ENCODE data around the gene SLC35C1.
A peak's percentile ranks its signal among the peaks of the same experiment; 100 is the strongest.

The SLC35C1 gene

DNA sequence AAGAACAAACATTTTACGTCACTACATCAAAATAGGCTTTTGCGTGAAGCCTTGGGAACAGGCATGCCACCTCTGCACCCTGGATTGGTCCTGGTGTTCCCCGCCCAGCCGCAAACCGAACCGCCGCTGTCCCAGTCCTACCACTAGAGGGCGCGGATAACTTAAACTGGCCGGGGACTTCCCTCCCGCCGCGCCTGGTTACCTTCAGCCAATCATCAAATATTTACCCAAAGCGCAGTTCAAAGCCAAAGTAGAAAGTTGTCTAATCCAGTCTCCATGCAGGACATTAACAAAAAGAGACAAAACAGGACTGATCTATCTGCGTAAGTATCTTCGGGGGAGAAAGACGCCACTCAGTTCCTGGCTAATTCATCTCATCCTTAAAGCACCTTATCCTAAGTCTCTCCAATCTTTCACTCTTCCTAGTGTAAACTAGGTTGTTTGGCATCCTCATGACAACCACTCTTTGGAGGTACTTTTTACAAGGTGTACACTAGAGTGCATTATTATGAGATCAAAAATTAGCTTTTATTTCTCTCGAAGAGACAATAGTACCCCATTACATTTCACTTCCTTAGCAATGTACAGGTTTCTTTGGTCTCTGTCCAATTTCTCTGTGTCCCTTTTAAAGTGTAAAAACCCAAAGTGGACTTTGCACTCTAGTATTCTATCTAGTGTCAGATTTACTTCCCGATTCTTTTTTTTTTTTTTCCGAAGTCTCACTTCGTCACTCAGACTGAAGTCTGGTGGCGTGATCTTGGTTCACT is 38.4 kb downstream of the SLC35C1 start:
- H3K4me3 ChIP-seq (ENCODE audit: low read length), result peak overlapping the region; percentile 68
- peak overlapping the region; percentile 42 for H3K9ac ChIP-seq (ENCODE audit: low read length)

DNA sequence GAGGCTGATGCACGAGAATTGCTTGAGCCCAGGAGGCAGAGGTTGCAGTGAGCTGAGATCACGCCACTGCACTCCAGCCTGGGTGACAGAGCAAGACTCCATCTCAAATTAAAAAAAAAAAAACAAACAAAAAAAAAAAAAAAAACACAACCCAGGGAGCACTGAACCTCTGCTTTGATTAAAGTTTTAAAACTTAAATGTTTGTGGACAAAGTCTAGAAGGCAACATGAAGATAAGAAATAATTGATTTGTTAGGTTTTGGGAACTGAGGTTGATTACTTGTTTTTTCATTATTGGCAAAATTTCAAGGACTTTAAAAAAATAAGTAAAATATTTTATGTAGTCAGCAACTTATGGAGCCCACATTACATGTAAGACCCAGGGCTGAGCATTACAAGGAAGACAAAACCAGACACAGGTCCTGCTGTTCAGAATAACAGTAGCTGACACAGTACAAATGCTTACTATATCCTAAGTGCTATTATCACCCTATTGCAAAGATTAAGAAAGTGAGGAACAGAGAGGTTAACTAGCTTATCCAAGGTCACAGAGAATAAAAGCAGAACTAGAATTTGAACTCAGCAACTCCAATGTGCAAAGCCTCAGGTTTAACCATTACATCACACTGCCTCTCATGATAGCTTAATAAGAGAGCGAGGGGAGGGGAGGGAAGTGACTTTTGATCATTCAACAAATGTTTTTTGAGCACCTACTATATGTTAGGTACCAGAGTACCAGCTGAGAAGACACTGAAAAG is 40.1 kb downstream of the SLC35C1 start:
- Histone ChIP-seq H3K36me3 (replicated peaks; ENCODE audit: low read depth, low read length) (no peaks in the 10 kb centered on the region), H3K27ac (ENCODE audit: low read length) (no peak overlapping the region), H4K20me1 (ENCODE audit: insufficient read depth, low read length) (peaks cover 17% of the 10 kb centered on the region), H3K4me1 (ENCODE audit: low read length) (peaks cover 35% of the 10 kb centered on the region), H3K9ac (ENCODE audit: low read length) (no peak overlapping the region), H3K79me2 (ENCODE audit: low read length) (peaks cover 26% of the 10 kb centered on the region), H3K27me3 (ENCODE audit: low read depth, low read length) (no peaks in the 10 kb centered on the region), H3K9me3 (ENCODE audit: insufficient read depth, low read length) (no peaks in the 10 kb centered on the region), H2AFZ (ENCODE audit: low read depth, low read length) (no peak overlapping the region), H3K4me2 (ENCODE audit: low read length) (no peak overlapping the region), H3K4me3 (ENCODE audit: low read length) (no peak overlapping the region)
- TF ChIP-seq, protein P1, sequence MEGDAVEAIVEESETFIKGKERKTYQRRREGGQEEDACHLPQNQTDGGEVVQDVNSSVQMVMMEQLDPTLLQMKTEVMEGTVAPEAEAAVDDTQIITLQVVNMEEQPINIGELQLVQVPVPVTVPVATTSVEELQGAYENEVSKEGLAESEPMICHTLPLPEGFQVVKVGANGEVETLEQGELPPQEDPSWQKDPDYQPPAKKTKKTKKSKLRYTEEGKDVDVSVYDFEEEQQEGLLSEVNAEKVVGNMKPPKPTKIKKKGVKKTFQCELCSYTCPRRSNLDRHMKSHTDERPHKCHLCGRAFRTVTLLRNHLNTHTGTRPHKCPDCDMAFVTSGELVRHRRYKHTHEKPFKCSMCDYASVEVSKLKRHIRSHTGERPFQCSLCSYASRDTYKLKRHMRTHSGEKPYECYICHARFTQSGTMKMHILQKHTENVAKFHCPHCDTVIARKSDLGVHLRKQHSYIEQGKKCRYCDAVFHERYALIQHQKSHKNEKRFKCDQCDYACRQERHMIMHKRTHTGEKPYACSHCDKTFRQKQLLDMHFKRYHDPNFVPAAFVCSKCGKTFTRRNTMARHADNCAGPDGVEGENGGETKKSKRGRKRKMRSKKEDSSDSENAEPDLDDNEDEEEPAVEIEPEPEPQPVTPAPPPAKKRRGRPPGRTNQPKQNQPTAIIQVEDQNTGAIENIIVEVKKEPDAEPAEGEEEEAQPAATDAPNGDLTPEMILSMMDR (IDR thresholded peaks at IDR 0.05; ENCODE audit: low read depth, low read length), result no peak
- no peak for TF ChIP-seq EZH2phosphoT487 (IDR thresholded peaks at IDR 0.05; ENCODE audit: low read depth)

More for the DNA sequence above, 38.4 kb downstream of the SLC35C1 start:
- H3K9me3 ChIP-seq (ENCODE audit: insufficient read depth, low read length), result no peaks in the 10 kb centered on the region
- no peaks in the 10 kb centered on the region for H3K27me3 ChIP-seq (ENCODE audit: low read depth, low read length)
- peaks cover 26% of the 10 kb centered on the region for H3K4me1 ChIP-seq (ENCODE audit: low read length)
- no peaks in the 10 kb centered on the region for H3K36me3 ChIP-seq (replicated peaks; ENCODE audit: low read depth, low read length)
- peak overlapping the region; percentile 66 for H3K4me2 ChIP-seq (ENCODE audit: low read length)
- H3K27ac ChIP-seq (ENCODE audit: low read length), result no peak overlapping the region
- peak overlapping the region; percentile 88 for H2AFZ ChIP-seq (ENCODE audit: low read depth, low read length)
- H3K79me2 ChIP-seq (ENCODE audit: low read length), result peaks cover 9% of the 10 kb centered on the region
- peaks cover 5% of the 10 kb centered on the region for H4K20me1 ChIP-seq (ENCODE audit: insufficient read depth, low read length)
- TF ChIP-seq EZH2phosphoT487 (IDR thresholded peaks at IDR 0.05; ENCODE audit: low read depth), result no peak
- TF ChIP-seq, protein P1 (IDR thresholded peaks at IDR 0.05; ENCODE audit: low read depth, low read length), result peak; percentile 91

DNA sequence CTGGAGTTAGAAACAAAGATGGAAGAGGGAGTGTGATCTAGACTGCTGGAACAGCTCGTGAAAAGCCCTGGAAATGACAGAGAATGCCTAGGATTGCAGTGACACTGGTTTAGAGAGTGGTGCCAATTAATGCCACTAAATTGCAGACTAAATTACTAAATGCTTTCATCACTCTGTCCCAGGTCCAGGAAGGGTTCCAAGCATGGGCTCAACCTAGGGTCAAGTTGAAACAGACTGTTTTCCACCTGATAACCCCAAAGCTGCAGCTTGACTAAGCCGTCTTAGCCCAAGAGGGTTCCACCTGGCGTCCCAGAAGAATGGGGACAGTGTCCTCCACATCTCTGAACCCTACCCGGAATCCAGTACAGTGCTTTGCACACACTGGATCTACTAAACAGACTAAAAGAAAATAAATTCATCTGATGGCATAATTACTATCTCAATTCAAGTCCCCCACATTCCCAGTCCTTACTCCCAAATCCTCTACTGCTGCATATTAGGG is 41.3 kb downstream of the SLC35C1 start:
- no peaks in the 10 kb centered on the region for H3K27me3 ChIP-seq (ENCODE audit: low read depth, low read length)
- H2AFZ ChIP-seq (ENCODE audit: low read depth, low read length), result peak overlapping the region; percentile 63
- no peaks in the 10 kb centered on the region for H3K9me3 ChIP-seq (ENCODE audit: insufficient read depth, low read length)
- no peaks in the 10 kb centered on the region for H3K36me3 ChIP-seq (replicated peaks; ENCODE audit: low read depth, low read length)
- peaks cover 29% of the 10 kb centered on the region for H4K20me1 ChIP-seq (ENCODE audit: insufficient read depth, low read length)
- peaks cover 38% of the 10 kb centered on the region for H3K79me2 ChIP-seq (ENCODE audit: low read length)
- peak overlapping the region; percentile 92 for H3K4me2 ChIP-seq (ENCODE audit: low read length)
- H3K4me1 ChIP-seq (ENCODE audit: low read length), result peaks cover 44% of the 10 kb centered on the region
- H3K27ac ChIP-seq (ENCODE audit: low read length), result peak overlapping the region; percentile 65
- H3K9ac ChIP-seq (ENCODE audit: low read length), result peak overlapping the region; percentile 54
- H3K4me3 ChIP-seq (ENCODE audit: low read length), result peak overlapping the region; percentile 79
- TF ChIP-seq EZH2phosphoT487 (IDR thresholded peaks at IDR 0.05; ENCODE audit: low read depth), result no peak
- TF ChIP-seq, protein P1 (IDR thresholded peaks at IDR 0.05; ENCODE audit: low read depth, low read length), result no peak

Measured in OCI-LY3 (cell line).